Mucosa of gallbladder (tissue), 1 donor: ENCODE results near the gene MAST4. TPM values are rescaled to one million over a fixed set of nuclear protein-coding genes. Genes with fewer than 3 reads are reported as not detected.

Experiments used
- DNase-seq: peaks from one replicate; pipeline ENCODE4 v3.0.0-alpha.2; 2020; ENCODE audit warnings: low spot score
- total RNA-seq: library from RNA; stranded (reverse); gene quantifications from one replicate; pipeline ENCODE4 v1.2.1, GENCODE V29; 2021
- donor health status: DM: no; HTN: no; CAD: no.

Gene MAST4
- total RNA-seq, 1 donor from 2014 or later: 30.5 TPM

- DNase-seq: no peak
Observed at GRCh38 chr5:67019065-67019845, 423.1 kb downstream of the MAST4 start.

- DNase-seq: no peak
Observed at GRCh38 chr5:67020096-67020615, 424.0 kb downstream of the MAST4 start.

- no peak for DNase-seq
Observed at GRCh38 chr5:67021031-67021430, 424.8 kb downstream of the MAST4 start.

- DNase-seq: no peak
Observed at GRCh38 chr5:67021521-67021920, 425.3 kb downstream of the MAST4 start.

GRCh38 chr5:67021962-67022361 lies 425.8 kb downstream of the MAST4 start:
- no peak for DNase-seq

GRCh38 chr5:67025457-67025856 lies 429.3 kb downstream of the MAST4 start:
- DNase-seq: no peak

GRCh38 chr5:67026278-67026677 lies 430.1 kb downstream of the MAST4 start:
- no peak for DNase-seq

GRCh38 chr5:67027171-67027570 lies 431.0 kb downstream of the MAST4 start:
- DNase-seq: no peak

- no peak for DNase-seq
Observed at GRCh38 chr5:67028371-67028770, 432.2 kb downstream of the MAST4 start.

GRCh38 chr5:67028941-67029340 lies 432.7 kb downstream of the MAST4 start:
- no peak for DNase-seq

- no peak for DNase-seq
Observed at GRCh38 chr5:67029481-67029880, 433.3 kb downstream of the MAST4 start.

GRCh38 chr5:67030289-67031056 lies 434.3 kb downstream of the MAST4 start:
- DNase-seq: no peak

GRCh38 chr5:67031057-67031443 lies 434.9 kb downstream of the MAST4 start:
- DNase-seq: no peak

- no peak for DNase-seq
Observed at GRCh38 chr5:67031692-67032091, 435.5 kb downstream of the MAST4 start.

- no peak for DNase-seq
Observed at GRCh38 chr5:67032921-67033664, 436.9 kb downstream of the MAST4 start.

GRCh38 chr5:67033880-67034651 lies 437.9 kb downstream of the MAST4 start:
- DNase-seq: no peak

GRCh38 chr5:67035098-67035740 lies 439.0 kb downstream of the MAST4 start:
- no peak for DNase-seq

- DNase-seq: no peak
Observed at GRCh38 chr5:67037171-67037570, 441.0 kb downstream of the MAST4 start.

- no peak for DNase-seq
Observed at GRCh38 chr5:67038817-67039603, 442.8 kb downstream of the MAST4 start.
